22Rv1 (cell line): ENCODE results near the gene ZFYVE28.

ENCODE experiments used
- ZFX ChIP-seq: fragments of 450-650 bp; IDR thresholded peaks from 2 replicates; pipeline ENCODE4 v1.6.1; 2017; ENCODE audit warnings: antibody characterized with exemption, borderline replicate concordance
- TF ChIP-seq, protein P1 (sequence below): fragments of 450-650 bp; IDR thresholded peaks from 2 replicates; pipeline ENCODE4 v1.5.1; 2017; ENCODE audit warnings: mild to moderate bottlenecking

DNA sequence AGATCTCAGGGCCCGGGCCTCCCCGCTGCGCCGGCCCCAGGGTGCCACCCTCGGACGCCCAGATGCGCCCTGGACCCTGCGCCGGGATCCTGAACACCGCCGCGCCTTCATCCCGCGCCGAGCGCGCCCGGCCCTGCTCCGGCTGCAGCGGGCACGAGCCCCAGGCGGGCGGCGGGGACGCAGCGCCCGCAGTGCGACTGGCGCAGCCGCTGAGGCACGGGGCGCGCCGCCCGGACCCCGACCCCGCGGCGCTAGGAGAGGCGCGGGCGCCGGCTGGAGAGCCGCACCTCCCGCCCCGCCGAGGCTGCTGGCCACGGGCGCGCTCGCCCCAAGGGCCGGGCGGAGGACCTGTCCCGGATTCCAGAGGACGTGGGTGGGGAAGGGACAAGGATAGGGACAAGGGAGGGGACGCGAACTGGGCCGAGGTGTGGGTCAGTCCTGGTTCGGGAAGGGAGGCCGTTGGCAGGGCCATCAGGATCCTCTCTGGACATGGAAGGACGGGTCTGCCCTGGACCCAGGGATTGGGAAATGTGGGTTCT is 1.1 kb downstream of the ZFYVE28 start:
- TF ChIP-seq, protein P1, sequence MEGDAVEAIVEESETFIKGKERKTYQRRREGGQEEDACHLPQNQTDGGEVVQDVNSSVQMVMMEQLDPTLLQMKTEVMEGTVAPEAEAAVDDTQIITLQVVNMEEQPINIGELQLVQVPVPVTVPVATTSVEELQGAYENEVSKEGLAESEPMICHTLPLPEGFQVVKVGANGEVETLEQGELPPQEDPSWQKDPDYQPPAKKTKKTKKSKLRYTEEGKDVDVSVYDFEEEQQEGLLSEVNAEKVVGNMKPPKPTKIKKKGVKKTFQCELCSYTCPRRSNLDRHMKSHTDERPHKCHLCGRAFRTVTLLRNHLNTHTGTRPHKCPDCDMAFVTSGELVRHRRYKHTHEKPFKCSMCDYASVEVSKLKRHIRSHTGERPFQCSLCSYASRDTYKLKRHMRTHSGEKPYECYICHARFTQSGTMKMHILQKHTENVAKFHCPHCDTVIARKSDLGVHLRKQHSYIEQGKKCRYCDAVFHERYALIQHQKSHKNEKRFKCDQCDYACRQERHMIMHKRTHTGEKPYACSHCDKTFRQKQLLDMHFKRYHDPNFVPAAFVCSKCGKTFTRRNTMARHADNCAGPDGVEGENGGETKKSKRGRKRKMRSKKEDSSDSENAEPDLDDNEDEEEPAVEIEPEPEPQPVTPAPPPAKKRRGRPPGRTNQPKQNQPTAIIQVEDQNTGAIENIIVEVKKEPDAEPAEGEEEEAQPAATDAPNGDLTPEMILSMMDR = no peak
- TF ChIP-seq ZFX = no peak
